Endothelial cell of umbilical vein (primary cell): ENCODE results near the gene DTX3. TPM values are rescaled to one million over a fixed set of nuclear protein-coding genes. Genes with fewer than 3 reads are reported as not detected.
A peak's percentile ranks its signal among the peaks of the same experiment; 100 is the strongest.

ENCODE experiments used
- BruUV-seq: library from RNA; stranded (reverse); fragments of 400-500 nt; replicated peaks from 2 replicates; lab custom pipeline; 2021; lab: Mats Ljungman, UMichigan
- CTCF ChIA-PET: fragments of 300-600, 350-600 bp; sonication (Branson Sonifier 250); formaldehyde crosslinking; loops from one replicate; lab custom pipeline; 2021; ENCODE audit warnings: antibody characterized with exemption, inconsistent platforms; lab: Charles Lee
- POLR2A ChIA-PET: fragments of 300-600, 350-600 bp; sonication (Branson Sonifier 250); formaldehyde crosslinking; loops from one replicate; lab custom pipeline; 2021; ENCODE audit warnings: antibody characterized with exemption, inconsistent platforms; lab: Charles Lee
- DNase-seq: peaks from one replicate; pipeline ENCODE4 v3.0.0-alpha.2; 2011; ENCODE audit warnings: low read depth, low spot score
- FAIRE-seq: peaks from 2 replicates; lab custom pipeline; 2011; peaks lifted over from hg19 to GRCh38; lab: Jason Lieb, UNC
- H2AFZ ChIP-seq: 2 replicates; pipeline ENCODE4 v1.6.0; 2012; ENCODE audit warnings: low read depth, low read length, control low read depth, inconsistent platforms
- H3K27ac ChIP-seq: 2 replicates; pipeline ENCODE4 v1.5.1; 2011; ENCODE audit warnings: low read depth, mild to moderate bottlenecking, control low read depth, low read length, moderate library complexity; ENCODE audit not compliant: insufficient read depth
- H3K27me3 ChIP-seq, 2 experiments: 2 replicates each; pipeline versions ENCODE4 v1.6.0 to v1.6.1; 2011; ENCODE audit warnings: low read length in 2 of 2, mixed read lengths in 1 of 2; ENCODE audit not compliant: control insufficient read depth in 2 of 2, insufficient read depth in 2 of 2
- H3K36me3 ChIP-seq, 2 experiments: 2 replicates in 1 of 2; 3 replicates in 1 of 2; pipeline ENCODE4 v1.5.1; 2011; ENCODE audit warnings: low read length in 2 of 2, mild to moderate bottlenecking in 1 of 2, moderate library complexity in 1 of 2; ENCODE audit not compliant: control insufficient read depth in 2 of 2, insufficient read depth in 2 of 2; ENCODE audit errors: extremely low read depth in 1 of 2
- H3K4me1 ChIP-seq: 3 replicates; pipeline ENCODE4 v1.5.1; 2011; ENCODE audit warnings: mild to moderate bottlenecking, low read length; ENCODE audit not compliant: control insufficient read depth, insufficient read depth; ENCODE audit errors: extremely low read depth
- H3K4me2 ChIP-seq: 2 replicates; pipeline ENCODE4 v1.6.1; 2011; ENCODE audit warnings: low read length, control low read depth, mixed read lengths; ENCODE audit not compliant: insufficient read depth
- H3K4me3 ChIP-seq, 3 experiments: fragments of 200-600 bp in 1 of 3; sonication (generic), shearing (Covaris generic) in 1 of 3; replicated peaks in 1 of 3; 2 replicates each; pipeline ENCODE4 v1.5.1; 2011 to 2016; ENCODE audit warnings: control low read depth in 3 of 3, low read length in 3 of 3, mild to moderate bottlenecking in 2 of 3, inconsistent platforms in 1 of 3, low read depth in 1 of 3, moderate library complexity in 1 of 3; ENCODE audit not compliant: insufficient read depth in 1 of 3
- H3K79me2 ChIP-seq: 2 replicates; pipeline ENCODE4 v1.6.0; 2012; ENCODE audit warnings: low read length, inconsistent platforms; ENCODE audit not compliant: control insufficient read depth, insufficient read depth
- H3K9ac ChIP-seq: replicated peaks from 2 replicates; pipeline ENCODE3; 2011; ENCODE audit warnings: low read length, control low read depth; ENCODE audit not compliant: insufficient read depth; ENCODE audit errors: extremely low read depth
- H3K9me1 ChIP-seq: replicated peaks from 3 replicates; pipeline ENCODE4 v1.6.0; 2011; ENCODE audit warnings: mild to moderate bottlenecking, low read length; ENCODE audit not compliant: control insufficient read depth, insufficient read depth; ENCODE audit errors: extremely low read depth
- H3K9me3 ChIP-seq: replicated peaks from 2 replicates; pipeline ENCODE4 v1.5.1; 2012; ENCODE audit warnings: low read length, inconsistent platforms; ENCODE audit not compliant: control insufficient read depth, insufficient read depth
- H4K20me1 ChIP-seq: replicated peaks from 2 replicates; pipeline ENCODE3; 2011; ENCODE audit warnings: mild to moderate bottlenecking, low read length; ENCODE audit not compliant: control insufficient read depth, insufficient read depth; ENCODE audit errors: extremely low read depth
- CTCF ChIP-seq, 2 donors: IDR thresholded peaks; 1 replicate in 1 of 2; 2 replicates in 1 of 2; pipeline ENCODE4 v1.5.1; 2011; ENCODE audit warnings: low read length in 2 of 2, mild to moderate bottlenecking in 2 of 2, moderate library complexity in 2 of 2, control low read depth in 1 of 2, inconsistent platforms in 1 of 2, low read depth in 1 of 2; ENCODE audit not compliant: insufficient read depth in 1 of 2; ENCODE audit errors: extremely low read depth in 1 of 2
- EZH2 ChIP-seq: IDR thresholded peaks from 2 replicates; pipeline ENCODE4 v1.6.1; 2012; ENCODE audit warnings: borderline replicate concordance, low read depth, mild to moderate bottlenecking, moderate library complexity, low read length, inconsistent platforms; ENCODE audit not compliant: severe bottlenecking
- dilution Hi-C: fragments of 300-500 bp; cut with MboI; formaldehyde crosslinking; loops from one replicate; pipeline ENCODE4 v1.15.0; 2019; ENCODE audit warnings: low sequenced_read_pairs; ENCODE audit not compliant: extremely low pct_ligation_motif_present
- intact Hi-C: fragments of 100-400 bp; cut with micrococcal nuclease; formaldehyde crosslinking; loops from one replicate; pipeline ENCODE4 v1.10.0; 2022
- polyA plus RNA-seq, 4 experiments: library from polyadenylated mRNA; depleted of rRNA in 3 of 4; stranded (reverse) in 3 of 4; unstranded in 1 of 4; fragments of >200 nt; gene quantifications; 2 replicates each; pipeline versions ENCODE4 v1.2.1 to v1.2.3, GENCODE V29; 2011 to 2012; ENCODE audit warnings: missing spikeins in 1 of 4
- total RNA-seq: library from RNA; stranded (reverse); gene quantifications from 2 replicates; pipeline ENCODE4 v1.2.3, GENCODE V29; 2021

Gene DTX3
- total and polyA plus RNA-seq, 2 donors (not counting 3 experiments of a cell fraction or from before 2014, with no cell fraction given): 34.5 to 51.4 TPM

DNA sequence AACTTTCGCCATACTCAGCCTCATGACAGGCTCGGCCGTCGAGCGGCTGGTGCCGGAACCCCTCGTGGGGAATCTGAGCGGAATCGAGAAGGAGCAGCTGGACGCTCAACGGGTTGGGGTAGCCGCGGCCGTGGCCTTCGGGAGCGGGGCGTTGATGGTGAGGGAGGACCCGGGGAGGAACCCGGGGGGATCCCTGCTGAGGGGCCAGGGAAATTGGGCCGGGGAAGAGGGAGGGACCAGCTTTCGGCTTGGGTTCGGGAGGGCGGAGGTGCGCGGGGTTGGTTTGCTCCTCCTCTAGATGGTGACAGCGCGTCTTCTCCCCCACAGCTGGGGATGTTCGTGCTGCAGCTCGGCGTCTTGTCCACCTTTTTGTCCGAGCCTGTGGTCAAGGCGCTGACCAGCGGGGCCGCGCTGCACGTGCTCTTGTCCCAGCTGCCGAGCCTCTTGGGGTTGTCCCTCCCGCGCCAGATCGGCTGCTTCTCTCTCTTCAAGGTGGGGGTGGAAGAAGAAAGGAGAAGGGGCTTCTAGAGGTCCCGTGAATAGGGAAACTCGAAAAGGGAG, 16.4 kb downstream of the DTX3 start:
- ChIA-PET CTCF (interaction anchor here (1.2 to 3.4 kb wide), 9 partner anchors 9 to 162 kb away, joined by 4 to 113 read pairs (median 7); partner anchors contain the start of genes ARHGEF25, B4GALNT1, DTX3 and GLI1), POLR2A (interaction anchor here (1.8 kb wide), 1 partner anchor 29 kb away, joined by 6 read pairs; no protein-coding TSS in a partner anchor)
- Histone ChIP-seq H3K9ac (no peak overlapping the region), H3K9me1 (no peaks in the 10 kb centered on the region), H2AFZ (no peak overlapping the region), H3K27me3 (peaks cover 52 to 56% of the 10 kb centered on the region in 2 experiments), H3K27ac (no peak overlapping the region), H3K79me2 (no peaks in the 10 kb centered on the region), H3K9me3 (no peaks in the 10 kb centered on the region), H3K4me3 (no peak overlapping the region), H3K4me1 (peaks cover 5% of the 10 kb centered on the region), H3K4me2 (peak overlapping the region; percentile 59), H3K36me3 (no peaks in the 10 kb centered on the region), H4K20me1 (no peaks in the 10 kb centered on the region)
- BruUV-seq: no TSS peak
- intact Hi-C loops: loop anchor here (1.0 to 2.0 kb wide), 3 partner anchors 12 to 162 kb away; partner anchors contain the start of genes B4GALNT1 and GLI1
- TF ChIP-seq CTCF (IDR thresholded peaks at IDR 0.05; ENCODE audit: extremely low read depth in 1 of 2, insufficient read depth in 1 of 2, low read depth in 1 of 2, low read length in 2 of 2) (no peak), EZH2 (peak; percentile 99)
- FAIRE-seq (no peak), DNase-seq (no peak)
- dilution Hi-C loops: no loop called here
